Measurements from ENCODE around the gene KDM3A.
A peak's percentile ranks its signal among the peaks of the same experiment; 100 is the strongest.

Gene KDM3A, protein sequence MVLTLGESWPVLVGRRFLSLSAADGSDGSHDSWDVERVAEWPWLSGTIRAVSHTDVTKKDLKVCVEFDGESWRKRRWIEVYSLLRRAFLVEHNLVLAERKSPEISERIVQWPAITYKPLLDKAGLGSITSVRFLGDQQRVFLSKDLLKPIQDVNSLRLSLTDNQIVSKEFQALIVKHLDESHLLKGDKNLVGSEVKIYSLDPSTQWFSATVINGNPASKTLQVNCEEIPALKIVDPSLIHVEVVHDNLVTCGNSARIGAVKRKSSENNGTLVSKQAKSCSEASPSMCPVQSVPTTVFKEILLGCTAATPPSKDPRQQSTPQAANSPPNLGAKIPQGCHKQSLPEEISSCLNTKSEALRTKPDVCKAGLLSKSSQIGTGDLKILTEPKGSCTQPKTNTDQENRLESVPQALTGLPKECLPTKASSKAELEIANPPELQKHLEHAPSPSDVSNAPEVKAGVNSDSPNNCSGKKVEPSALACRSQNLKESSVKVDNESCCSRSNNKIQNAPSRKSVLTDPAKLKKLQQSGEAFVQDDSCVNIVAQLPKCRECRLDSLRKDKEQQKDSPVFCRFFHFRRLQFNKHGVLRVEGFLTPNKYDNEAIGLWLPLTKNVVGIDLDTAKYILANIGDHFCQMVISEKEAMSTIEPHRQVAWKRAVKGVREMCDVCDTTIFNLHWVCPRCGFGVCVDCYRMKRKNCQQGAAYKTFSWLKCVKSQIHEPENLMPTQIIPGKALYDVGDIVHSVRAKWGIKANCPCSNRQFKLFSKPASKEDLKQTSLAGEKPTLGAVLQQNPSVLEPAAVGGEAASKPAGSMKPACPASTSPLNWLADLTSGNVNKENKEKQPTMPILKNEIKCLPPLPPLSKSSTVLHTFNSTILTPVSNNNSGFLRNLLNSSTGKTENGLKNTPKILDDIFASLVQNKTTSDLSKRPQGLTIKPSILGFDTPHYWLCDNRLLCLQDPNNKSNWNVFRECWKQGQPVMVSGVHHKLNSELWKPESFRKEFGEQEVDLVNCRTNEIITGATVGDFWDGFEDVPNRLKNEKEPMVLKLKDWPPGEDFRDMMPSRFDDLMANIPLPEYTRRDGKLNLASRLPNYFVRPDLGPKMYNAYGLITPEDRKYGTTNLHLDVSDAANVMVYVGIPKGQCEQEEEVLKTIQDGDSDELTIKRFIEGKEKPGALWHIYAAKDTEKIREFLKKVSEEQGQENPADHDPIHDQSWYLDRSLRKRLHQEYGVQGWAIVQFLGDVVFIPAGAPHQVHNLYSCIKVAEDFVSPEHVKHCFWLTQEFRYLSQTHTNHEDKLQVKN (N-terminal part only)

DNA sequence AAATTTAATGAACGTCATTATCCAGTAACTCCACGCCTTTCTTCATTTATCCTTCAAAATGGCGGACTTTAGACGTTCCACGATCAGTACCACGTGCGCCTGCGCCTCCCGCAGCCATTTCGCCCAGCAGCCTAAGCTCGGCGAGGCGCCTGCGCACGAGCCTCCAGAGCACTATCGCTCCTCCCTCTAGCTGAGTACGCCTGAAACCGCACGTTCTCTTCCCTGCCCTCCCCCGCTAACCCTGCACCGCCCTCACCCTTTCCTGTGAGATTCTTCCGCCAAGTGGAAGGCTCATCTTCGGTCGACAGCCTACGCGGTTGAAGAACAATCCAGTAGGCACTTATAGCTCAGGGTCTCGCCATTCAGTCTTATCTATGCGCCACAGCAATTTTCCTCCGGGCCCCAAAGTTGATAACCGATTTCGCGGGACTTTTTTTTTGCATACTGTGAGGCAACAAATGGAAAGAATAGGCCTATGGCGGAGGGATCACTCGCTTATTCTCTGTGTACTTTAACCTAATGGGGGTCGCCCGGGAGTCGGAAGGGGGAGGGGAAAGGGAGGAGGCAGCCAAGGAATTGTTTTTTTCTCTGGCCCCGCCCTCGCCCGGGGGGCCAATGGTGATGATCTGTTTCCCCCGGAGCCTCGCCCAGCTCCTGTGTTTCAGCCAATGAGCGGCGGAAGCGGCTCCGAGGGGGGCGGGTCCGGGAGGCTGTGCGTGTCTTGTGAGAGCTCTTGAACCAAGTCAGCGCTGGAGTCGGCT, at the start of gene KDM3A:
Gene KDM3A (plus strand): TSS at position 741 of the 761 bp plus-strand sequence. CDS start 677 bp downstream, outside the sequence.
- DNase-seq (ENCODE audit: low spot score): peak; percentile 100

DNA sequence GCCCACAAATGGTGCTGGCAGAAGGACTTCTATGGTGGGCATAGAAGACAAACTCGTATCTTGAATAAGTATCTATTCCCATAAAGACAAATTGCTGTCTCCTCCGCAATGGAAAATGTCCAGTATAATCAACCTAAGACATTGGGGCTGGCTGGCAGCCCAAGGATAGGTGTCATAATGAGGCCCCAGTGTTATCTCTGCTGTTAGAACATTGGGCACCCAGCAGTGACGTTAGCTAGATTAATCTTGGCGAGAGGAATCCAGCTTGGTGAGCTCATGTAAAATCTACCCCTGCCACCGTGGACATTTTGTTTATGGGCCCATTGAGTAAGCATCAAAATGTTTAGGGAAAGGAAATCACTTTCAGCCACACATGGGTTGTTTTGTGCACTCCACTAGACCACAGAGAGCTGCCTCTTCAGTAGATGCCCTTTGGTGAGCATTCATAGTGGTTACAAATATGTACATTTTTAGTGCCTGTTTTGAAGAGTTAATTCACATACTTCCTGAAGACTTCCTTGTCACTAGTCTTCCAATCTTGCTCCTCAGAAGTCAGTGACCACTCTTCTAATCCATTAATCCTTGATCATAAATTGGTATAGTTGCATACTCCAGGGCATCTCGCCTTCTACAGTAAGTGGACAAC, 48.2 kb upstream of the KDM3A start:
- DNase-seq (ENCODE audit: low spot score): no peak

DNA sequence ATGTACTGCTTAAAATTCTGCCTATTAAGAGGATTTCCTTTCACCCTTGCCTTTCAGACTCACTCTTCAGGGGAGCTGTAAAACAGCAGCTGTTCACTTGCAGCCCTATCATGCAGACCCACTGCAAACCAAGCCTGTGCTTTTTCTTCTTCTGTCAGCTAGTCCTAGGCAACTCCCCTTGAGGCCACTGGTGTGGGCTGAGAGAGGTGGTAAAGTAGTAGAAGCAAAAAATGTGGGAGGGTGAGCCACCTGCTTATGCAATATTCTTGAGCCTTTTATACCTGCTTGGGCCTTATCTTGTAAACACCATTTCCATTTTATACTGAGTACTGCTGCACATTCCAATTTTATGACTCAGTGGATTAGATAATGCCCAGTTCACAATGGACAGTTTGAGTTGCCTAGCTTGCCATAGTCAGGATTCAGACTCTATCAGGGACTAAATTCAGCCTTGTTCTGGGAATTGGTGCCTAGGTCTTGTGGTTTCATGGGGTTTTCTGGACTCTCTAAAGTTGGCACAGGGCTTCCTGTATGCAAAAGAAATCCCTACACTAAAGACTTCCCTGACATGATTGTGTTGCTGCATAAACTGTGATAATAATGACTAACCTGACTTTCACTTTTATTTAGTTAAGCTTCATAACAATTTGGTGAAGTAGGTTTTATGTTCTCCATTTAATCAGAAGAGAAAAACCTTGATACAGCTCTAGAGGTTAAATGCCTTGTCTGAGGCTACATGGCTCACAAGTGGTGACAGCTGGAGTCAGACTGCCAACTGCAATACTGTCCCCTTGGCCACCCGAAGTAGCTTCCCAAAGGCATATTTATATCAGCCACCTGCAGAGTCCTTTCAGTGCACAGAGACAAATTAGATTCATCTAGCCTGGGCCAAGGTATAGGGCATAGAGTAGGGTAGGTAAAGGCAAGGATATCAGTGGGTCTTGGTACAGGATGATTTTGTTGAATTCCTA, 47.4 kb upstream of the KDM3A start:
- peak; percentile 84 for DNase-seq (ENCODE audit: low spot score)

DNA sequence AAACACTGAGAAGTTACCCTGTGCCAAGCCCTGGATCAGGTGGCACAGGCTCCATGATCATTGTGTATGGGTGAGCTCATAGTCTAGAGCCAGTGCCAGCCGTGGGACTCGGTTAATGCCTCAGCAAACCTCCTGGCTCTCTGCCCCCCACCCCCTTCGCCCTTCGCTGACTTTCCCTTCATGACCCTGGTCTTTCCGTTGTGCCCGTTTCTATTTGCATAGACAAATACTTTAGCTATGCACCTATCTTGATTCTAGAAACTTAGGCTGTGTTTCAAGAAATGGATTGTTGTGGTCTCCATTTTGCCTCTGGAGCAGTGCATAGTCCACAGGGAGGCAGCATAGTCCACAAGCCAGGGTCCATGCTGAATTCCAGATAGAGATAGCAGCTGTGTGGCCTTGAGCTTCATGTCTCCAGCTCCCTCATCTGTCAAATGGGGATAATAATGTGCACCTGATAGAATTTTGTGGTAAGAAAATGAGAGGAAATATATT, 44.8 kb upstream of the KDM3A start:
- DNase-seq (ENCODE audit: low spot score): peak; percentile 37

DNA sequence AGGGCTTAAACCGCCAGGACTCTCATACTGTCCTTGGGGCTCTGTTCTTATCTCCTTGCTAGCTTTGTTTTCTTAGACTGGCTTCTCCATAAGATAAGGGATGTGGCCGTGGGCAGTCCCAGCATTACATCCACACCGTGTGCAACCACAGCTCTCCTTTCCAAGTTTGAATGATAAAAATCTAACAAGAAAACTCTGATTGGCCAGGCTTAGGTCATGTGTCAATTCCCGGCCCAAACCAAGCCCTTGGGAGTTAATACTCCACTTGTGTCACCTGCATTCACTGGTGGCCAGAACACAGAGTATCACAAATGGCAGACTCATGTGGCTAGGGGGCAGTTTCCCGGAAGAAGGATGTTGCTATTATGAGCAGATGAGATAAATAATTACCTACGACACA, 43.2 kb upstream of the KDM3A start:
- DNase-seq (ENCODE audit: low spot score): no peak

DNA sequence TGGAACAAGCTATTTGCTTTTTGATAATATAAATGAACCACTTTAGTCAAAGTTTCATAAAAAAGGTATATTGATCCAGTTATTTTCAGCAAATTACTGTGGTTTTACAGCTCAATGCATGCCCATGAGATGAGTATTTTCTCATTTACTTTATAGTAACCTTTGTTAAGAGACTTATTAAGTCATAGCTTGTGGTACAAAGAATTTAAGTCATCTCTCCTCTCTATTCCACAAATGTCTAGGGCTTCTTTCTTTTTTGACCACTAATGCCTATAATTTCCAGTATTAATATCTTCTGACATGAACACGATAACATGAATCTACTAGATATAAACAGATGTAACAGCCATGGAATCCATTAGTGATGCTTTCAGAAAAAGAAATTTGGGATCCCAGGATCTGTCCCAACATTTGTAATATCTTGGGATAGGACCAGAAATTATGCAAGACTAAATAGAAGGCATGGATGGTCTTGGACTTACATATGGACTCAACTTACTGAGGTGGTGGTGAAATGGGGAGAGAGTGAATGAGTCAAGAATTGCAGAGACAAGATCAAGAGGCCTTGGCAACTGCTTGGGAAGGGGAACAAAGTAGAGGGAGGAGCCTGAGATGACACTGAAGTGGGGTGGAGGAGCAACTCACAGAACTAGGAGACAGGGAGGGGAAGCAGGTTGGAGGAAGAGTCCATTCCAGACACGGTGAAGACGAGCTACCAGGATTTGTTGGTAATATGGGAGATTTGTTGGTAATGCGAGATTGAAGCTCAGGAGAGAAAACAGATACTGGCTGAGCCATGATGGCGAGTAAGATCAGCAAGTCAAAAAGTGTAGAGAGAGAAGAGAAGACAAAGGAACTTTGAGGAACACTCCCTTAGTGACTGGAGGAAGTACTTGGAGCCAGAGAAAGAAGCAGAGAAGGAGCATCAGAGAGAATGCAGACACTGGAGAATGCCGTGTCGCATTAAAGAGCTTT, 42.4 kb upstream of the KDM3A start:
- DNase-seq (ENCODE audit: low spot score): no peak

DNA sequence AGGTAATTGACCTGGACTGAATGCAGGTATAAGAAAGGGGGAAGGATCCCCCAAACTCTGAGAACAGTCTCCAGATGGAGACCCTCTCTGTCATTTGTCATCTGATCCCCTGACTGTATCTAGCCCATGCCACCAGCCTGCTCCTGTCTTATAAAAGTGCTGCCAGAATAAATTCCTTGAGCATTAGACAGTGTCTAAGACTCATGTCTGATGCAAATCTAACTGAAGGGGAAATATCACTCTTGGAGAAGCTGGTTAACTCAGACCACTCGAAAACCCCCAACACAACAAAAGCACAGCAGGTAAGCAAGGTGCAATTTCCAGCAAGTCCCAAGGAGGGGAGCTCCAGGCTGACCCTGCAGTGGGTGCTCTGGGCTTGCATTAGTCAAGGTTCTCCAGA, 40.9 kb upstream of the KDM3A start:
- no peak for DNase-seq (ENCODE audit: low spot score)

DNA sequence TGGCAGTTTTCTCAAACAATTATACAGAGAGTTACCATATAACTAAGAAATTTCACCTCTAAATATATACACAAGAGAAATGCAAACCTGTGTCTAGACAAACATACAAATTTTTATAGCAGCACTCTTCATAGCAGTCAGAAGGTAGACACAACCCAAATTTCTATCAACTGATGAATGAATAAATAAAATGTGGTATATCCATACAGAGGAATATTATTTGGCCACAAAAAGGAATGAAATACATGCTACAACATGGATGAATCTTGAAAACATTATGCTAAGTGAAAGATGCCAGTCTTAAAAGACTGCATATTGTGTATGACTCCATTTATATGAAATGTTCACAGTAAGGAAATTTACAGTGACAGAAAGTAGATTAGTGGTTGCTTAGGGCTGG, 30.6 kb upstream of the KDM3A start:
- DNase-seq (ENCODE audit: low spot score): no peak

DNA sequence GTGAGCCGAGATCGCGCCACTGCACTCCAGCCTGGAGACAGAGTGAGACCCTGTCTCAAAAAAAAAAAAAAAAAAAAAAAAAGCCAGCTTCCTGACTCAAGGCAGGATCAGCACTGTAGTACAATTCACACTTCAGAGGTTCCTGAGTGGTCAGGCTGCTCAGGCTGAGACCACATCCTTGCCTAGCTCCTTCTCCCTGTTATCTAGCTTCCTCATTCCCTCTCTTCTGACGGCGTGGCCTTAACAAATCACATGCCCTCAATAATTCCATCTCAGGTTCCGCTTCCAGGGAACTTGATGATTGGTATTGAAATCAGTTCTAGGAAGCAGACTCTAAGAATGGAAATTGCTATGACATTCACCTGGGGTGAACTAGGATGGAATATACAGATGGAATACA, 29.8 kb upstream of the KDM3A start:
- no peak for DNase-seq (ENCODE audit: low spot score)

DNA sequence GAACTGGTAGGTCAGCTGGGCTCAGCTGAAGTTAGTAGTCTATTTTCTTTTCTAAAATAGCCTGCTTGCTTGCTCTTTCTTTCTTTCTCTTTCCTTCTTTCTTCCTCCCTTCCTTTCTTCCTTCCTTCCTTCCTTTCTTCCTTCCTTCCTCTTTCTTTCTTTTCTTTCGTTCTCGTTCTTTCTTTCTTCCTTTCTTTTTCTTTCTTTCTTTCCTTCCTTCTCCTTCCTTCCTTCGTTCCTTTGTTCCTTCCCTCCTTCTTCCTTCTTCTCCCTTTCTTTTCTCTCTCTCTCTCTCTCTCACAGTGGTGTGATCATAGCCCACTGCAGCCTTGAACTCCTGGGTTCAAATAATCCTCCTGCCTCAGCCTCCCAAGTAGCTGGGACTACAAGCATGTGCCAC, 29.2 kb upstream of the KDM3A start:
- no peak for DNase-seq (ENCODE audit: low spot score)

DNA sequence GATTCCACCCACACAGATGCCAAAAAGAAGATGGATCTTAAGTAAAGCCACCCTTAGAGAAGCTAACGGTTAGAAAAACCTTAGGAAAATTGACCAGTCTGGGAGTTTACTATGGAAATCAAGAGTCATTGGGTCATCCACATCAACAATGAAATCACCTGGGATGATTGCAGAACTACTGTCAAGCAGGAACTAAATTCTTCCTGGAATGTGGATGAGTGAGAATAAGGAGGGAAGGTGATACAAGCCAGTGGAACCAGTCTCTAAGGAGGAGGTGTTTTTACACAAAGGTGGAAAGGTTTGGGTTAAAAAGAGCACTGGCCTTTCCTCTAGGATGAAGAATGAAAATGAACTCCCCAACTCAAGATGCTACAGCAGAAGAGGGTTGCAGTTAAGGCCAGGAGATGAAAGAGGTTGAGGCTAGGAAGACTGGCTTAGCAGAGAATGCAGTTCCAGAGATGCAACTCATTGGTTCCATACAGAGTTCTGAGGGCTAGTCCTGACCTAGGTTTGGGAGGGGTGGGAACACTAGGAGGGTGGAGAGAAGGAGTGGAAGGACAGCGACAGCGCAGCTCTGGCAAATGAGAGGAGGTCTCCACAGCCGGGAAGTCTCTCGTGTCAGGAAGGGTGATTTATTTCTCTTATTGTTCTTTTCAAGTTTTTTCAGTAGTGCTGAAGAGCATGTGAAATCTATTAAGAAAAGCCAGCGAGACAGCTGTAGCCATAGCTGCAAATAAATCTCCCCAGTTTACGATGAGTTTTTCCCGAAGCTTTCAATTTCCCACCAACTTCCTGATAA, 27.7 kb upstream of the KDM3A start:
- DNase-seq (ENCODE audit: low spot score): no peak

DNA sequence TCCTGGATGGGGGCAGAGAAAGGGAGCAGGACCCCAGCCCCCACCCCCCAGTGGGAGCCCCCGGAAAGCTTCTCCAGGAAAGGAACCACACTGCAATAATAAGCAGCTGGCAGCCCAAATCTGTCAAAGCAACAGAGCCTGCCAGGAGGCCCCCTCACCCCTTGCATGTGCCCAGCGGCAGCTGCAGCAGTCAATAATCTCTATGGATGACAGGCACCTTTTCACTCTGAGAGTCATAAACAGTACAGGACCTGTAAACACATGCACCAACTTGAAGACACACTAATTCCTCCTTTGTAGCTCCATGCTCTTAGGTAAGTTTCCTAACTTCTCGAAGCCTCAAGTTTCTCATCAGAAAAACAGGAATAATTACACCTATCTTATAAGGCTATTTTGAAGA, 26.2 kb upstream of the KDM3A start:
- DNase-seq (ENCODE audit: low spot score): no peak

DNA sequence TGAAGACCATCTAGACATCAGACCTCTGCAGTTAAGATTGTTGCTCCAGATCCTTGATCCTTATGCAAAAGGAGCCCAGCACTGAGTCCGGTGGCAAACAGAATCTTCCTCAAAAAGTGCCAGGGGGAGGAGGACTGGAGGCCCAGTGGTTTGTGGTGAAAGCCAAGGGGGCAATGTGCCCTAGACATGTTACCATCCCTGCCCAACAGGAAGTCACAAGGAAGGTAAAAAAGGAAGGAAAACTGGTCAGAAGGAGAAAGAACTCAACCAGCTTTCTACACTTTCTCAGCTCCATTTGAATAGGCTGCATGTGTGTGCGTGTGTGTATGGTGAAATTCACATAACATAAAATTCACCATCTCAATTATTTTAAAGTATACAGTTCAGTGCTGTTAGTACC, 25.0 kb upstream of the KDM3A start:
- DNase-seq (ENCODE audit: low spot score): no peak

DNA sequence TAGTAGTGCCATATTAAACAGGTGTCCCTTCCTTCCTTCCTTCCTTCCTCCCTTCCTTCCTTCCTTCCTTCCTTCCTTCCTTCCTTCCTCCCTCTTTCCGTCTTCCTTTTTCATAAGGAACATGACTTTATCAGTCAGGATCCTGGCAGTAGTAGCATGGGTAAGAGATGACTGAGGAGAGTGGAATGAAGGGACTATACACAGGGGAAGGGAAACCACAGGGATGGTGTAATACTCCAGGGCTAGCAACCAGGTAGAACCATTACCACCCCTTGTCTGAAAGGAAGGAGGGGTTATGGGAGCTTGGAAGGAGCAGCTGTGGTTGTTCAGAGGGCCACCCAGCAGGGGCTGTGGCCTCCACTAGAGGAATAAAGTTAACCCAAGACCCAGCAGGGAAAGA, 23.2 kb upstream of the KDM3A start:
- DNase-seq (ENCODE audit: low spot score): peak; percentile 24

DNA sequence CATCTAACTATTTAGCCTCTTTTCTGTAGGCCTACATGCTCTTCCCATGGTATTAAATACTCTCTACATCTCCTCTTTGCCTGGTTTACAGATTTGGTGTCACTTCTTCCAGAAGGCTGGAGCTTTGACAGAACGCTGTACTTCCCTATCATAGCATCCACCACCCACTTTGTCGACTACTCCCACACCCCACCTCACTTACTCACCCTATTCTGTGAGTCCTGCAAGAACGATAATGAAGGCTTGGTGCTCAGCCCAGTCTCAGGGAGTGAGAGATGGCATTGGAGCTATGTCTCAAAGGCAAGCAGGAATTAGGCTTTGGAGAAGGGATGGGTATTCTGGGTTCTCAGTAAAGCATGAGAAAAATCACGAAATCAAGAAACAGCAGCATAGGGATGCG, 20.3 kb upstream of the KDM3A start:
- DNase-seq (ENCODE audit: low spot score): no peak

DNA sequence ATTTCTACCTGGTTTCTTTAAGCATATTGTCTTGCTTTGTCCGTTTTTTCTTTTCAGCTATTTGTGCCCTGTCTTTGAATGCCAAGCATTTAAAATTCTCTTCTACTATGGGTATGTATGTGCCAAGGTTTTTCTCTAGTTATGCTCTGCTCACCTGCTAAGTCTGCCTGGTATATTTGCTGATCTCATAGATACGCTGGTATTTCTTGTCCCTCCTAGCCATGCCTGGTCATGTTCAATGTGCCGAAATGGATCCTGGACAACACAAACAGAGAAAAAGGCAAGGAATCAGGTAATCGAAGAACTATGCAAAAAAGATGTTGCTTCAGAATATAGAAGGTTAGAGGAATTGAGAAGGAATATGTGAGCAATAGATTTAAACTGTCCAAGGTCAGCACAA, 14.9 kb upstream of the KDM3A start:
- DNase-seq (ENCODE audit: low spot score): no peak

DNA sequence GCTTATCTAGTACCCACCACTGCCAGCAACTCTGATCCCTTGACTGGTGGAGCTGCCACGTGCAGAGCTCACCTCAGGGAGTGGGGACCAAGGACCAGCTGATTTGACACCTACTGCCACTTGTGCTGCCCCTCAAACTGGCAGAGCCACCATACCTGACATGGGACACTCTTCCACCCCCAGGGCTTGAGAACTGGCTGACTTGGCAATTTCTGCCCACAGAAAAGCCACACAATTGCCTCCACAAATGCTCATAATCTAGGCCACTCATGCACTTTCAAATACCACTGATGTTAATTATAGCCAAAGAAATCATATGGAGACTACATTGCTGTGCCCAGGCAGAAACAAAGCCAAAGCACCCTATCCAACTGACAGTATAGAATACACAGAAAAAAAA, 11.8 kb upstream of the KDM3A start:
- DNase-seq (ENCODE audit: low spot score): no peak

DNA sequence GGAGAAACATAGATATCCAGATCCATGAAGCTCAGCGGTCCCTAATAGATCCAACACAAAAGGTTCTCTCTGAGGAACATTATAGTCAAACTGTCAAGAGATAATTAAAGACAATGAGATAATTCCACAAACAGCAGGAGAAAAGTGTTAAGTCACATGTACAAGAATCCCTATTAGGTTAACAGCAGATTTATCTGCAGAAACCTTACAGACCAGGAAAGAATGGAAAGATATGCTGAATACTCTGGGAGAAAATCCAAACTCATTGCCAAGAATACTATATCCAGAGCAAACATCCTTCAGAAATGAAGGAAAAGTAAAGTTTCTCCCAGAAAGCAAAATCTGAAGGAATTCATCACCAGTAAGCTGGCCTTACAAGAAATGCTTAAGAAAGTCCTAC, 10.8 kb upstream of the KDM3A start:
- DNase-seq (ENCODE audit: low spot score): no peak
